Effector CD8-positive, alpha-beta T cell (primary cell): ENCODE measurements around the gene UGGT2.
"Not testable (repeated sequence)": the region's sequence is repeated elsewhere in the genome, so short reads cannot be mapped to it uniquely, and the experiment has no call there.

Experiments used
- DNase-seq: peaks from one replicate; lab custom pipeline; 2025; lab: John Stamatoyannopoulos, UW

Gene UGGT2

GRCh38 chr13:95898256-95898655 lies 154.9 kb downstream of the UGGT2 start:
- DNase-seq, result no peak

DNA sequence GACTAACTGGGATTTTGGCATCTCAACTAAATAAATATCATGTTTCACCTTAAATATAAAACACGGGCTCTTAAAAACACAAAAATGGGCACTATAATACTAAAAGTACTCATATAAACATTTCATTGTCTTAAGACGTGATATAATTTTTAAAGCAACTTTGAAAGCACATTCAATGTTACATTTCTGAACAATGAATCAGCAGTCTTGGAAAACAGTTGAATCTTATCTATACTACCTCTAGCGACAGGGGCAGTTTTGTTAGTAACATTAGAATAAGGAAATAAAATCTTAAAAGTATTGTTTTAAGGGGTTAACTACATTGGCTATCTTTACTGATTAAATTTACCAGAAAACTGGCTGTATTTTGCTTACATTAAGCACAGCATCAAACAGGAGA lies 156.9 kb downstream of the UGGT2 start:
- no peak for DNase-seq

- DNase-seq, result no peak
Observed at GRCh38 chr13:95893861-95894260, 159.3 kb downstream of the UGGT2 start.

- no peak for DNase-seq
Observed at GRCh38 chr13:95882121-95882520, 171.1 kb downstream of the UGGT2 start.

GRCh38 chr13:95880331-95880730 lies 172.9 kb downstream of the UGGT2 start:
- DNase-seq, result no peak

GRCh38 chr13:95874286-95874685 lies 178.9 kb downstream of the UGGT2 start:
- DNase-seq, result no peak

- DNase-seq, result no peak
Observed at GRCh38 chr13:95870421-95870820, 182.8 kb downstream of the UGGT2 start.

- no peak for DNase-seq
Observed at GRCh38 chr13:95865080-95865615, 188.1 kb downstream of the UGGT2 start.

- no peak for DNase-seq
Observed at GRCh38 chr13:95862408-95862807, 190.8 kb downstream of the UGGT2 start.

DNA sequence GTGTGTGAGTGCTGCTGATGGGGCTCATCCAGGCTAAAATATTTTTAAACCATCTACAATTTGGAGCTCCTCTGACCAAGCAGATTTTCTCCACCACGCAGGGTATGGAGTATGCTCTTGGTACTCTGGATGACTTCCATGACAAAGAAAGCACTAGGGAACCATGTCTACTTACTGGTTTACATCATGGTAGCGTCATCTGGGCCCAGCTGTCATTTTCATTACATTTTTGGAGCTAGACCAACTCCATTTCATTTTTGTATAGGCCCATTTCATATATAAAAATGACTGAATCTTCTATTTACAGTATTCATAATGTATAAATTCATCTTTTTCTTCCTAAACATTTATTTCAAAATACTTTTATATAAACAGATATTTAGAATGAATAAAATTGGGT lies 191.9 kb downstream of the UGGT2 start:
- no peak for DNase-seq

- DNase-seq, result no peak
Observed at GRCh38 chr13:95858286-95859075, 194.7 kb downstream of the UGGT2 start.

GRCh38 chr13:95845656-95846055 lies 207.5 kb downstream of the UGGT2 start:
- DNase-seq, result not testable (repeated sequence)

- no peak for DNase-seq
Observed at GRCh38 chr13:95842898-95843297, 210.3 kb downstream of the UGGT2 start.

DNA sequence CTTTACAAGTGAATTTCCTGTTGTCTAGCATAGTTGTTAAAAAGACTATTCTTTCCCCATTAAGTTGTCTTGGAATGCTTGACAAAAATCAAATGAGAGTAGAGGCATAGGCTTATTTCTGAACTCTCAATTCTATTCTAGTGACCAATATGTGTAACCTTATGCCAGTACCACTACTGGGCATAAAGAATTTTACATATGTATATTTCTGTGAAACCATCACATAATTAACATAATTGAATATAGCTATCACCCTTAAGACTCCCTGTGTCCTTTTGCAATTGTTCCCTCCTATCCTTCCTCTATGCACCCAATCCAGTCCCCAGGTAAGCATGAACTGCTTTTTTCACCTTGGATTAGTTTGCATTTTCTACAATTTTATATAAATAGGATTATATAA lies 211.3 kb downstream of the UGGT2 start:
- DNase-seq, result no peak

- peak; percentile 38 for DNase-seq
Observed at GRCh38 chr13:95834134-95834765, 219.0 kb downstream of the UGGT2 start.

- no peak for DNase-seq
Observed at GRCh38 chr13:95833719-95834118, 219.5 kb downstream of the UGGT2 start.

GRCh38 chr13:95833126-95833525 lies 220.1 kb downstream of the UGGT2 start:
- no peak for DNase-seq

DNA sequence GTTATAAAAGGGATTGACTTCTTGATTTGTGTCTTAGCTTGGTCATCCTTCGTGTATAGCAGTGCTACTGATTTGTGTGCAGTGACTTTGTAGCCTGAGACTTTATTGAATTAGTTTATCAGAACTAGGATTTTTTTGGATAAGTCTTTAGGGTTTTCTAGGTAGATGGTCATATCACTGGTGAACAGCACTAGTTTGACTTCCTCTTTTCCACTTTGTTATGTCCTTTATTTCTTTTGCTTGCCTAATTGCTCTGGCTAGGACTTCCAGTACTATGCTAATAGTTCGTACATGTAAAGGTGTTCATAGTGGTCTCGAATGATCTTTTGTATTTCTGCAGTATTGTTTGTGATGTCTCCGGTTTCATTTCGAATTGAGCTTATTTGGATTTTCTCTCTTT lies 230.9 kb downstream of the UGGT2 start:
- DNase-seq, result no peak

GRCh38 chr13:95814495-95814894 lies 238.7 kb downstream of the UGGT2 start:
- no peak for DNase-seq

DNA sequence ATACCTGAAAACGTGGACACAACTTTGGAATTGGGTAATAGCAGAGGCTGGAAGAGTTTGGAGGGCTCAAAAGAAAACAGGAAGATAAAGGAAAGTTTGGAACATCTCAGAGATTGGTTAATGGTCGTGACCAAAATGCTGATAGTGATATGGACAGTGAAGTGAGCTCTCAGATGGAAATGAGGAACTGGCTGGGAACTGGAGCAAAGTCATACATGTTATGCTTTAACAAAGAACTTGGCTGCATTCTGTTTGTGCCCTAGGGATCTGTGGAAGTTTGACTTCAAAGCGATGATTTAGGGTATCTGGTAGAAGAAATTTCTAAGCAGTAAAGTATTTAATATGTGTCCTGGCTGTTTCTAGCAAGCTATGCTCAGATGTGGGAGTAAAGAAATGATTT lies 240.1 kb downstream of the UGGT2 start:
- no peak for DNase-seq

DNA sequence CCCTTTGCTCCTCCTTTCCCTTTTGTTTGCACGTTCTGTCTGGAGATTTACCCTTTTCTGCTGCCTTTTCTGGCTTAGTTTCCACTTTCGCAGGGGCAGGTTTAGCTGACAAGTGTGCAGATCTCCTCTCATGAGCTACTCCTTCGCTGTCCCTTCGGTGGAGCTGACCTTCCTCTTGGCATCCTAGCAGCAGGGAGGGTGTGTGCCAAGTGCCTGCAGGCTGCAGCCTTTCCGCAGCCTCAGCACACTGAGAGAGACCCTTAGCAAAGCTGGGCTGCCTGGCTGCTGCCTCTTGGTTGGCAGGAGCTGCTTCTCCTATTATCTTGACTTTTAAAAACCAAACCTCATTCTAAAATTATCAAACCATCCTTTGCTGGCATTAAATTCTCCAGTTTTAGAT lies 243.8 kb downstream of the UGGT2 start:
- no peak for DNase-seq

- no peak for DNase-seq
Observed at GRCh38 chr13:95805921-95806320, 247.3 kb downstream of the UGGT2 start.

DNA sequence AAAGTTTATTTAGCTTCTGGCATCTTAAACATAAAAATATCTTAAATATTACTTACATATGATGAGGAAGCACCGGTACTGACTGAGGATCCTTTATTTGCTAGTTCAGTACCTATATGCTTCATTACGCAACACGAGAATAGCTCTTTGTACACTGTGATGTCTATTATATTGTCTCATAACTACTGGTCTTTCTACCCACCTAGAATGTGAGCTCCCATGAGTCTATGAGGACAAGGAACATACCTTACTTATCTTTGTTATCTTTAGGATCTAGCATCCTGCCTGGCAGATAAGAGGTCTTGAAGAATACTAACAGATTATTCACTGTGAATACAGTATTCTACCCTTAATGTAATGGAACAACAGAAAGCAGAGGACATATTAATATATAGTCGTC lies 251.4 kb downstream of the UGGT2 start:
- DNase-seq, result no peak
